LNCaP clone FGC (cell line): Measurements from ENCODE around the gene DHPS.
A peak's percentile ranks its signal among the peaks of the same experiment; 100 is the strongest.
"Not testable (repeated sequence)": the region's sequence is repeated elsewhere in the genome, so short reads cannot be mapped to it uniquely, and the experiment has no call there.

ENCODE experiments used
- DNase-seq: peaks from one replicate; pipeline ENCODE4 v3.0.0-alpha.2; 2011; ENCODE audit warnings: low read depth
- H3K4me3 ChIP-seq: 2 replicates; pipeline ENCODE4 v1.5.1; 2011; ENCODE audit warnings: mild to moderate bottlenecking, low read depth, low read length, control low read depth
- TF ChIP-seq, protein P1 (sequence below): IDR thresholded peaks from 2 replicates; pipeline ENCODE4 v1.5.1; 2012; ENCODE audit warnings: mild to moderate bottlenecking; ENCODE audit not compliant: control insufficient read depth, insufficient read depth; ENCODE audit errors: extremely low read depth

The DHPS gene

GRCh38 chr19:12703046-12703445 lies 21.4 kb upstream of the DHPS start:
- TF ChIP-seq, protein P1, sequence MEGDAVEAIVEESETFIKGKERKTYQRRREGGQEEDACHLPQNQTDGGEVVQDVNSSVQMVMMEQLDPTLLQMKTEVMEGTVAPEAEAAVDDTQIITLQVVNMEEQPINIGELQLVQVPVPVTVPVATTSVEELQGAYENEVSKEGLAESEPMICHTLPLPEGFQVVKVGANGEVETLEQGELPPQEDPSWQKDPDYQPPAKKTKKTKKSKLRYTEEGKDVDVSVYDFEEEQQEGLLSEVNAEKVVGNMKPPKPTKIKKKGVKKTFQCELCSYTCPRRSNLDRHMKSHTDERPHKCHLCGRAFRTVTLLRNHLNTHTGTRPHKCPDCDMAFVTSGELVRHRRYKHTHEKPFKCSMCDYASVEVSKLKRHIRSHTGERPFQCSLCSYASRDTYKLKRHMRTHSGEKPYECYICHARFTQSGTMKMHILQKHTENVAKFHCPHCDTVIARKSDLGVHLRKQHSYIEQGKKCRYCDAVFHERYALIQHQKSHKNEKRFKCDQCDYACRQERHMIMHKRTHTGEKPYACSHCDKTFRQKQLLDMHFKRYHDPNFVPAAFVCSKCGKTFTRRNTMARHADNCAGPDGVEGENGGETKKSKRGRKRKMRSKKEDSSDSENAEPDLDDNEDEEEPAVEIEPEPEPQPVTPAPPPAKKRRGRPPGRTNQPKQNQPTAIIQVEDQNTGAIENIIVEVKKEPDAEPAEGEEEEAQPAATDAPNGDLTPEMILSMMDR, result no peak
- no peak for DNase-seq
- H3K4me3 ChIP-seq, result no peak overlapping the region

DNA sequence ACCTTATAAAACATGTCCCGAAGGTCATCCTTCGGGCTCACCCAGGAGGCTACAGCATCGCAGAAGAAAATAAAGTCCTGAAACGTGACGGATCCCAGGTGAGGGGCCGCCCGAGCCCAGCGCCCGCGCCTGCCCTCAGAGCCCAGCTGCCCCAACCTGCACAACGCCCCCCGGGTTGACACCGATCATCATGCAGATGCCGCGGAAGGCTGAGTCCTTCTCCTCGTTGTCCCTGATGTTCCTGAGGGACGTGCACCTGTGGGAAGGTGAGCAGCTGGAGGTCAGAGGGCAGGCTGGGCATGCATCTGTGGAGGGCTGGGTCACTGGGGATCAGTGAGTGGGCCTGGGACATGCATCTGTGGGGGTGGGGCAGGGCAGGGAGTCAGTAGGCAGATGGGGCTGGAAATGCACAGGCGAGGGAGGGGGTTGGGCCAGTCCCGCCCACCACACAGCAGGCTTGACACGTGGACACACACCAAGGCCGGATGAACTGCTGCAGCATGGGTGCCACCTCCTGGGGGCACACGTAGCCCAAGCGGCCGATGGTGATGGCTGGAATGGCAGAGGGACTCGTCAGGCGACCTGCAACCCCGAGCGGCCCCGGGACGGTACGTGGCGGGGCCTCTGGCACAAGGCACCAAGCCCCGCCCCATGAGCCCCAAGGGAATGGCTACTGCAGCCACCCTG lies 20.1 kb upstream of the DHPS start:
- TF ChIP-seq, protein P1, result no peak
- H3K4me3 ChIP-seq, result no peak overlapping the region
- DNase-seq, result no peak

DNA sequence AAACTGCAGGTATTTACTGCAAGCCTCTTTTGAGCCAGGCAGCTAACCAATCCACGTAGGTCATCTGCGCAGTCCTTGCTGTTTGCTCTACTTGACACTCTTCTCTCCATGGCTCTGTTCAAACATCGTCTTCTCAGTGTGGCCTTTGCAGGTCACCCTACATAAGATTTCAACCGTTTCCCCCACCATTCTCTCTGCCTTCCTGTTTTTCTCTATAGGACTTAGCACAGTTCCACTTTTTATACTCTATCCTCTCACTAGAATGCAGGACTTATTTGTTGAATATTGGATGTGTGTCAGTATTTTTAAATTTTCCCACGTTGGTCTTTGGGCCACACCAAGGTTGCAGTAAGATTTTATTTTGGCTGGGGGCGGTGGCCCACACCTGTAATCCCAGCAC lies 16.5 kb upstream of the DHPS start:
- TF ChIP-seq, protein P1, result no peak
- no peak for DNase-seq
- H3K4me3 ChIP-seq, result no peak overlapping the region

GRCh38 chr19:12697425-12697824 lies 15.7 kb upstream of the DHPS start:
- DNase-seq, result not testable (repeated sequence)
- peak overlapping the region; percentile 97 for H3K4me3 ChIP-seq

- peak; percentile 85 for DNase-seq
- H3K4me3 ChIP-seq, result peak within 1 kb of the TSS; percentile 97
- TF ChIP-seq, protein P1, result no peak
Measured at GRCh38 chr19:12696366-12697335, 15.0 kb upstream of the DHPS start, which contains the start of gene FBXW9. Gene FBXW9, minus strand, starts transcription at chr19:12696631. Its CDS starts 50 bp downstream, at chr19:12696581.

DNA sequence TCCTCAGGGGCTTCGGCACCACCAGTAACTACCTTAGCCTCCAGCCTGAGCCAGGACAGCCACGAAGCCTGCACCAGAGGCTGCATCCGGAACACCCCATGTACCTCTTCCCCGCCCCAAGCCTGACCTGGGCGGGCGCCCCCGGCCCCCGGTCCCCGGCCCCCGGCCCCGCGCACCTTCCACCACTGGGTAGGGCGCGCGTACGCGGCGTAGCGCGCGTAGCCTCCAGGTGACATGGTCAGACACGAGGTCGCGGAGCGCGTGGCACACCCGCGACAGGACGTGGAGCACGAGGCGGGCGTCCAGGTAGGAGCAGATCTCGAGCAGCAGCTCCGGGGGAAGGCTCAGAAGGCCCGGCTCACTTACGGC lies 14.3 kb upstream of the DHPS start:
- no peak for DNase-seq
- TF ChIP-seq, protein P1, result no peak
- H3K4me3 ChIP-seq, result peak overlapping the region; percentile 97

DNA sequence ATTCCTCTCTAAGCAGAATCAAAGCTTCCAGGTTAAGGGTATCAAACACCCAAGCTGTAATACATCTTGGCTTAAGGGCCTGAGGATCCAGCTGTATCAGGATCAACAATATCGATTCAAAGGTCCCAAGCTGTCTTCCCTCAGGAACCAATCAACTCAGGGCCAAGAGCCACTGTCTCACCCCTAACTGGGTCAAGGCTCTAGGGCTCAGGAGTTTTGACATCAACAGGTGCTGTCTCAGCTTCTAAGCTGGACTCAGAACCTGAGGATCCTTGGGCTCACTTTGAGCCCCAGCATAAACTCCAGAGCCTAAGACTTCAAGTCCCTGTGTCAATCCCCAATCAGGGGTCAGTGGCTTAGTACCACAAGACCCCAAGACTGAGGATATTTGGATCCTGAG lies 13.8 kb upstream of the DHPS start:
- TF ChIP-seq, protein P1, result no peak
- peak overlapping the region; percentile 97 for H3K4me3 ChIP-seq
- DNase-seq, result no peak
